Endothelial cell of umbilical vein (primary cell): ENCODE measurements around the gene GPR42. TPM values are rescaled to one million over a fixed set of nuclear protein-coding genes. Genes with fewer than 3 reads are reported as not detected.

Experiments
- BruUV-seq: library from RNA; stranded (reverse); fragments of 400-500 nt; replicated peaks from 2 replicates; lab custom pipeline; 2021; lab: Mats Ljungman, UMichigan
- CTCF ChIA-PET: fragments of 300-600, 350-600 bp; sonication (Branson Sonifier 250); formaldehyde crosslinking; loops from one replicate; lab custom pipeline; 2021; ENCODE audit warnings: antibody characterized with exemption, inconsistent platforms; lab: Charles Lee
- POLR2A ChIA-PET: fragments of 300-600, 350-600 bp; sonication (Branson Sonifier 250); formaldehyde crosslinking; loops from one replicate; lab custom pipeline; 2021; ENCODE audit warnings: antibody characterized with exemption, inconsistent platforms; lab: Charles Lee
- DNase-seq: peaks from one replicate; pipeline ENCODE4 v3.0.0-alpha.2; 2011; ENCODE audit warnings: low read depth, low spot score
- FAIRE-seq: peaks from 2 replicates; lab custom pipeline; 2011; peaks lifted over from hg19 to GRCh38; lab: Jason Lieb, UNC
- H2AFZ ChIP-seq: 2 replicates; pipeline ENCODE4 v1.6.0; 2012; ENCODE audit warnings: low read depth, low read length, control low read depth, inconsistent platforms
- H3K27ac ChIP-seq: 2 replicates; pipeline ENCODE4 v1.5.1; 2011; ENCODE audit warnings: low read depth, mild to moderate bottlenecking, control low read depth, low read length, moderate library complexity; ENCODE audit not compliant: insufficient read depth
- H3K27me3 ChIP-seq, 2 experiments: 2 replicates each; pipeline versions ENCODE4 v1.6.0 to v1.6.1; 2011; ENCODE audit warnings: low read length in 2 of 2, mixed read lengths in 1 of 2; ENCODE audit not compliant: control insufficient read depth in 2 of 2, insufficient read depth in 2 of 2
- H3K36me3 ChIP-seq, 2 experiments: 2 replicates in 1 of 2; 3 replicates in 1 of 2; pipeline ENCODE4 v1.5.1; 2011; ENCODE audit warnings: low read length in 2 of 2, mild to moderate bottlenecking in 1 of 2, moderate library complexity in 1 of 2; ENCODE audit not compliant: control insufficient read depth in 2 of 2, insufficient read depth in 2 of 2; ENCODE audit errors: extremely low read depth in 1 of 2
- H3K4me1 ChIP-seq: 3 replicates; pipeline ENCODE4 v1.5.1; 2011; ENCODE audit warnings: mild to moderate bottlenecking, low read length; ENCODE audit not compliant: control insufficient read depth, insufficient read depth; ENCODE audit errors: extremely low read depth
- H3K4me2 ChIP-seq: 2 replicates; pipeline ENCODE4 v1.6.1; 2011; ENCODE audit warnings: low read length, control low read depth, mixed read lengths; ENCODE audit not compliant: insufficient read depth
- H3K4me3 ChIP-seq, 3 experiments: fragments of 200-600 bp in 1 of 3; sonication (generic), shearing (Covaris generic) in 1 of 3; replicated peaks in 1 of 3; 2 replicates each; pipeline ENCODE4 v1.5.1; 2011 to 2016; ENCODE audit warnings: control low read depth in 3 of 3, low read length in 3 of 3, mild to moderate bottlenecking in 2 of 3, inconsistent platforms in 1 of 3, low read depth in 1 of 3, moderate library complexity in 1 of 3; ENCODE audit not compliant: insufficient read depth in 1 of 3
- H3K79me2 ChIP-seq: 2 replicates; pipeline ENCODE4 v1.6.0; 2012; ENCODE audit warnings: low read length, inconsistent platforms; ENCODE audit not compliant: control insufficient read depth, insufficient read depth
- H3K9ac ChIP-seq: replicated peaks from 2 replicates; pipeline ENCODE3; 2011; ENCODE audit warnings: low read length, control low read depth; ENCODE audit not compliant: insufficient read depth; ENCODE audit errors: extremely low read depth
- H3K9me1 ChIP-seq: replicated peaks from 3 replicates; pipeline ENCODE4 v1.6.0; 2011; ENCODE audit warnings: mild to moderate bottlenecking, low read length; ENCODE audit not compliant: control insufficient read depth, insufficient read depth; ENCODE audit errors: extremely low read depth
- H3K9me3 ChIP-seq: replicated peaks from 2 replicates; pipeline ENCODE4 v1.5.1; 2012; ENCODE audit warnings: low read length, inconsistent platforms; ENCODE audit not compliant: control insufficient read depth, insufficient read depth
- H4K20me1 ChIP-seq: replicated peaks from 2 replicates; pipeline ENCODE3; 2011; ENCODE audit warnings: mild to moderate bottlenecking, low read length; ENCODE audit not compliant: control insufficient read depth, insufficient read depth; ENCODE audit errors: extremely low read depth
- EZH2 ChIP-seq: IDR thresholded peaks from 2 replicates; pipeline ENCODE4 v1.6.1; 2012; ENCODE audit warnings: borderline replicate concordance, low read depth, mild to moderate bottlenecking, moderate library complexity, low read length, inconsistent platforms; ENCODE audit not compliant: severe bottlenecking
- FOS ChIP-seq: IDR thresholded peaks from 2 replicates; pipeline ENCODE4 v1.6.1; 2011; ENCODE audit warnings: mild to moderate bottlenecking, low read length, moderate library complexity, borderline replicate concordance; ENCODE audit not compliant: insufficient read depth
- GATA2 ChIP-seq: IDR thresholded peaks from 2 replicates; pipeline ENCODE4 v1.7.0; 2011; ENCODE audit warnings: low read depth, mild to moderate bottlenecking, moderate library complexity, mixed read lengths, low read length; ENCODE audit not compliant: insufficient read length, insufficient read depth
- JUN ChIP-seq: IDR thresholded peaks from 2 replicates; pipeline ENCODE4 v1.6.1; 2011; ENCODE audit warnings: borderline replicate concordance, low read depth; ENCODE audit not compliant: insufficient read length, insufficient read depth
- MYC ChIP-seq: IDR thresholded peaks from one replicate; pipeline ENCODE4 v1.6.1; 2011; ENCODE audit warnings: mild to moderate bottlenecking, low read depth, low read length
- POLR2A ChIP-seq: IDR thresholded peaks from 2 replicates; pipeline ENCODE4 v1.6.1; 2012; ENCODE audit warnings: low read depth, mild to moderate bottlenecking, control low read depth, low read length
- POLR2AphosphoS5 ChIP-seq: IDR thresholded peaks from 2 replicates; pipeline ENCODE4 v1.6.1; 2012; ENCODE audit warnings: low read depth, mild to moderate bottlenecking, control low read depth, low read length, moderate library complexity; ENCODE audit not compliant: insufficient read depth
- dilution Hi-C: fragments of 300-500 bp; cut with MboI; formaldehyde crosslinking; loops from one replicate; pipeline ENCODE4 v1.15.0; 2019; ENCODE audit warnings: low sequenced_read_pairs; ENCODE audit not compliant: extremely low pct_ligation_motif_present
- intact Hi-C: fragments of 100-400 bp; cut with micrococcal nuclease; formaldehyde crosslinking; loops from one replicate; pipeline ENCODE4 v1.10.0; 2022
- polyA plus RNA-seq, 4 experiments: library from polyadenylated mRNA; depleted of rRNA in 3 of 4; stranded (reverse) in 3 of 4; unstranded in 1 of 4; fragments of >200 nt; gene quantifications; 2 replicates each; pipeline versions ENCODE4 v1.2.1 to v1.2.3, GENCODE V29; 2011 to 2012; ENCODE audit warnings: missing spikeins in 1 of 4
- total RNA-seq: library from RNA; stranded (reverse); gene quantifications from 2 replicates; pipeline ENCODE4 v1.2.3, GENCODE V29; 2021
- TF ChIP-seq, protein P1 (sequence below), 2 donors: IDR thresholded peaks; 1 replicate in 1 of 2; 2 replicates in 1 of 2; pipeline ENCODE4 v1.5.1; 2011; ENCODE audit warnings: low read length in 2 of 2, mild to moderate bottlenecking in 2 of 2, moderate library complexity in 2 of 2, control low read depth in 1 of 2, inconsistent platforms in 1 of 2, low read depth in 1 of 2; ENCODE audit not compliant: insufficient read depth in 1 of 2; ENCODE audit errors: extremely low read depth in 1 of 2
- TF ChIP-seq, protein P2 (sequence below): IDR thresholded peaks from 2 replicates; pipeline ENCODE4 v1.6.1; 2011; ENCODE audit not compliant: insufficient read depth, insufficient read length

The GPR42 gene
- total and polyA plus RNA-seq, 2 donors (not counting 3 experiments of a cell fraction or from before 2014, with no cell fraction given) = not detected

DNA sequence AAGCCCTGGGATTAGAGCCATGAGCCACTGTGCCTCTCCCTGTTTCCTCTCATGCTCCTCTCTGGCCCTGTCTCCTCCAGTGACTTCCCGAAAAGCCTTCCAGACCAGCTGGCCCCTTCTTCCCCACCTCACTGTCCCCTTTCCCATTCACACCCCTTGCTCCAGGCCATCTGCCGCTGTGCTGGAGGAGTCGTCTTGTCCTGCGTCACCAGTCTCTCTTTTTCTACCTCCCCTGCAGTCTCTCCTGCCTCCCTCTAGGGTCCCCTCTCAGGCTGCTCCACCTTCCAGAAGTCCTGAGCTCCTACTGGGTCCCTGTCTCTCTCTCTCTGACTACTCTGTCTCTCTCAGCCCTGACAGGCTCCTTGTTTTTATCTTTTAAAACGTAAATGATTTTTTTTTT, 28.4 kb upstream of the GPR42 start:
- Histone ChIP-seq H3K4me3 (no peak overlapping the region), H3K4me1 (no peaks in the 10 kb centered on the region), H3K4me2 (no peak overlapping the region), H3K9me3 (no peaks in the 10 kb centered on the region), H2AFZ (no peak overlapping the region), H3K79me2 (no peaks in the 10 kb centered on the region), H3K9ac (no peak overlapping the region), H4K20me1 (no peaks in the 10 kb centered on the region), H3K27me3 (no peaks in the 10 kb centered on the region), H3K27ac (no peak overlapping the region), H3K36me3 (no peaks in the 10 kb centered on the region), H3K9me1 (no peaks in the 10 kb centered on the region)
- no peak for DNase-seq
- TF ChIP-seq, protein P1, sequence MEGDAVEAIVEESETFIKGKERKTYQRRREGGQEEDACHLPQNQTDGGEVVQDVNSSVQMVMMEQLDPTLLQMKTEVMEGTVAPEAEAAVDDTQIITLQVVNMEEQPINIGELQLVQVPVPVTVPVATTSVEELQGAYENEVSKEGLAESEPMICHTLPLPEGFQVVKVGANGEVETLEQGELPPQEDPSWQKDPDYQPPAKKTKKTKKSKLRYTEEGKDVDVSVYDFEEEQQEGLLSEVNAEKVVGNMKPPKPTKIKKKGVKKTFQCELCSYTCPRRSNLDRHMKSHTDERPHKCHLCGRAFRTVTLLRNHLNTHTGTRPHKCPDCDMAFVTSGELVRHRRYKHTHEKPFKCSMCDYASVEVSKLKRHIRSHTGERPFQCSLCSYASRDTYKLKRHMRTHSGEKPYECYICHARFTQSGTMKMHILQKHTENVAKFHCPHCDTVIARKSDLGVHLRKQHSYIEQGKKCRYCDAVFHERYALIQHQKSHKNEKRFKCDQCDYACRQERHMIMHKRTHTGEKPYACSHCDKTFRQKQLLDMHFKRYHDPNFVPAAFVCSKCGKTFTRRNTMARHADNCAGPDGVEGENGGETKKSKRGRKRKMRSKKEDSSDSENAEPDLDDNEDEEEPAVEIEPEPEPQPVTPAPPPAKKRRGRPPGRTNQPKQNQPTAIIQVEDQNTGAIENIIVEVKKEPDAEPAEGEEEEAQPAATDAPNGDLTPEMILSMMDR (IDR thresholded peaks at IDR 0.05; ENCODE audit: extremely low read depth in 1 of 2, insufficient read depth in 1 of 2, low read depth in 1 of 2, low read length in 2 of 2) = no peak
- no peak for TF ChIP-seq POLR2AphosphoS5
- no peak for TF ChIP-seq MYC
- no peak for TF ChIP-seq FOS
- no peak for TF ChIP-seq POLR2A
- TF ChIP-seq, protein P2, sequence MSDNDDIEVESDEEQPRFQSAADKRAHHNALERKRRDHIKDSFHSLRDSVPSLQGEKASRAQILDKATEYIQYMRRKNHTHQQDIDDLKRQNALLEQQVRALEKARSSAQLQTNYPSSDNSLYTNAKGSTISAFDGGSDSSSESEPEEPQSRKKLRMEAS = no peak
- TF ChIP-seq GATA2 = no peak
- TF ChIP-seq JUN = no peak
- TF ChIP-seq EZH2 = no peak
- intact Hi-C loops (no loop called here), dilution Hi-C loops (no loop called here)
- CTCF ChIA-PET = interaction anchor here (1.9 kb wide), 1 partner anchor 11 kb away, joined by 9 read pairs; no protein-coding TSS in a partner anchor
- no peak for FAIRE-seq
- no TSS peak for BruUV-seq
- POLR2A ChIA-PET = no interaction called here
